ENCODE data around the gene WWTR1. TPM values are rescaled to one million over a fixed set of nuclear protein-coding genes. Genes with fewer than 3 reads are reported as not detected.

WWTR1 gene
- total RNA-seq, 1 donor from 2014 or later: 98.0 TPM

- Mint-ChIP-seq H3K9me3 (peaks cover 3% of the 10 kb centered on the region), H3K36me3 (peaks cover 1% of the 10 kb centered on the region), H3K27me3 (ENCODE audit: low read depth) (peaks cover 5% of the 10 kb centered on the region), H3K4me1 (peaks cover 9% of the 10 kb centered on the region), H3K27ac (no peak overlapping the region), H3K4me3 (no peak overlapping the region)
- TF ChIP-seq, protein P1, sequence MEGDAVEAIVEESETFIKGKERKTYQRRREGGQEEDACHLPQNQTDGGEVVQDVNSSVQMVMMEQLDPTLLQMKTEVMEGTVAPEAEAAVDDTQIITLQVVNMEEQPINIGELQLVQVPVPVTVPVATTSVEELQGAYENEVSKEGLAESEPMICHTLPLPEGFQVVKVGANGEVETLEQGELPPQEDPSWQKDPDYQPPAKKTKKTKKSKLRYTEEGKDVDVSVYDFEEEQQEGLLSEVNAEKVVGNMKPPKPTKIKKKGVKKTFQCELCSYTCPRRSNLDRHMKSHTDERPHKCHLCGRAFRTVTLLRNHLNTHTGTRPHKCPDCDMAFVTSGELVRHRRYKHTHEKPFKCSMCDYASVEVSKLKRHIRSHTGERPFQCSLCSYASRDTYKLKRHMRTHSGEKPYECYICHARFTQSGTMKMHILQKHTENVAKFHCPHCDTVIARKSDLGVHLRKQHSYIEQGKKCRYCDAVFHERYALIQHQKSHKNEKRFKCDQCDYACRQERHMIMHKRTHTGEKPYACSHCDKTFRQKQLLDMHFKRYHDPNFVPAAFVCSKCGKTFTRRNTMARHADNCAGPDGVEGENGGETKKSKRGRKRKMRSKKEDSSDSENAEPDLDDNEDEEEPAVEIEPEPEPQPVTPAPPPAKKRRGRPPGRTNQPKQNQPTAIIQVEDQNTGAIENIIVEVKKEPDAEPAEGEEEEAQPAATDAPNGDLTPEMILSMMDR (IDR thresholded peaks at IDR 0.05; ENCODE audit: unreplicated experiment): no peak
- no peak for DNase-seq (ENCODE audit: low spot score in 2 of 2, unreplicated experiment in 2 of 2)
Observed at GRCh38 chr3:149494759-149495580, 162.9 kb downstream of the WWTR1 start.

DNA sequence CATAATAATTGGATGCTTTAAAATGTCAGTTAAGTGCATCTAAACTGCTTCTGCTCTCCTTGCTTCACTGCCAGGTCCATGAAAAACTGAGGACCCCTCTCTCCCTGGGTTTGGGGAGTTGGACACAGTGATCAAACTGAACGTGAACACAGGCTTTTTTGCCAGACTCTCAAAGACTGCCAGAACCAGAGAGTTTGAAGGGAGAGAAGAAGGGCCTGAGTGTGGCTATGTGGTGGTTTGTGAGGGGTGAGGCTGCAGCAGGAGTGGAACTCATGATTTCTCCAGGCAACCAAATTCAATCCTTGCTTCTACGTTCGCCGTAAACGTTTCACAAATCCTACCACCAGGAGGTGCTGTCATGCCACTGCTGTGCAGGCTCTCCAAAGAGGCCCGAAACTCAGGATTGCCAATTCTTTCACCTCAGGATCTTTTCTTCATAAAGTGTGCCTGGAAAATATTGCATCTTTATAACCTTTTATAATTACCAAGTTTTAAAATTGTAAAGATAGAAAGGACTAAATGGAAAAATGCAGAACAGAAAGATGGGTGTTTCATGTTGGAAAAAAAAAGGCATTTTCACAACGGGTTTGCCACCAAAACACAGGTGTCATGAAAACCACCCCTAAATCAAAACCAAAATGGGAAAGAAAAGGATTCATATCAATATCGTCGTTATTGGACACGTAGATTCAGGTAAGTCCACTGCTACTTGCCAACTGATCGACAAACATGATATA is 163.6 kb downstream of the WWTR1 start:
- DNase-seq (ENCODE audit: low spot score in 2 of 2, unreplicated experiment in 2 of 2): peak; percentile 40 to 76
- H3K36me3 Mint-ChIP-seq: peaks cover 1% of the 10 kb centered on the region
- H3K4me1 Mint-ChIP-seq: peaks cover 15% of the 10 kb centered on the region
- H3K27me3 Mint-ChIP-seq (ENCODE audit: low read depth): peaks cover 5% of the 10 kb centered on the region
- H3K27ac Mint-ChIP-seq: no peak overlapping the region
- H3K9me3 Mint-ChIP-seq: peaks cover 3% of the 10 kb centered on the region
- TF ChIP-seq, protein P1 (IDR thresholded peaks at IDR 0.05; ENCODE audit: unreplicated experiment): peak; percentile 82
- H3K4me3 Mint-ChIP-seq: peak overlapping the region; percentile 21

DNA sequence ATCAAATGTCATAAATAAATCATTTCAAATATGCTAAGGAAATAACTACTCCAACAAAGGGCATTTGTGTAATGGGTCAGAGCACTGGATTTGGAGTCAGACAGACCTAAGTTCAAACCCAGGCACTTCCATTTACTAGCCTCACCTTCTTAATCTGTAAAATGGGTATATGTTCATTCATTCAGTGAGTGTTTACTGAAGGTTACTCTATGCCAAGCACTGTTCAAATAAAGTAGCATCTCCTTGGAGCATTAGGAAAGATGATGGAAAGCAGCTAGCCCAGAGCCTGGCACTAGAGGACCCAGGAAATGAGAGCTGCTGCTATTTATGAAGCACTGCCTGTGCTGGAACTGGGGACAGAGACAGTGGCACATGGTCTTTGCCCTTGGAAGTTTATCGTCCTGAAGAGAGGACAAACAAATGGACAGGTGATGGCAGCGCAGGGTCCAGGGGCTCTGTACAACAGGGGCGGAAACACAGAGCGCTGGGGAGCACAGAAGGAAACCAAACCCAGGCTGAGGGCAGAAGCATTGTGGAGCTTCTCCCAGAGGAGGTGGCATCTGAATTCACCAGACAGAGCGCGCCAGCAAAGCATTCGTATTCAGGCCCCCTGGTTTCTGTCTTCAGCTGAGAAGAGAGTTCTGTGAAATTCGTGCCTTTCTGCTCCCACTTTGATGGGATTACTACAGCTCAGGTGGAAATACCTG is 164.4 kb downstream of the WWTR1 start:
- no peak overlapping the region for H3K4me3 Mint-ChIP-seq

GRCh38 chr3:149490260-149490971 is 167.4 kb downstream of the WWTR1 start:
- DNase-seq (ENCODE audit: low spot score in 2 of 2, unreplicated experiment in 2 of 2): no peak
- TF ChIP-seq, protein P1 (IDR thresholded peaks at IDR 0.05; ENCODE audit: unreplicated experiment): no peak
- H3K36me3 Mint-ChIP-seq: peaks cover 1% of the 10 kb centered on the region

More for the DNA sequence above, 164.4 kb downstream of the WWTR1 start:
- H3K9me3 Mint-ChIP-seq: peaks cover 3% of the 10 kb centered on the region
- H3K4me1 Mint-ChIP-seq: peaks cover 16% of the 10 kb centered on the region
- peaks cover 1% of the 10 kb centered on the region for H3K36me3 Mint-ChIP-seq
- TF ChIP-seq, protein P1 (IDR thresholded peaks at IDR 0.05; ENCODE audit: unreplicated experiment): no peak
- no peak for DNase-seq (ENCODE audit: low spot score in 2 of 2, unreplicated experiment in 2 of 2)
- no peak overlapping the region for H3K27ac Mint-ChIP-seq
- H3K27me3 Mint-ChIP-seq (ENCODE audit: low read depth): peaks cover 5% of the 10 kb centered on the region

GRCh38 chr3:149489060-149489690 is 168.7 kb downstream of the WWTR1 start:
- H3K36me3 Mint-ChIP-seq: peaks cover 1% of the 10 kb centered on the region
- peaks cover 3% of the 10 kb centered on the region for H3K27me3 Mint-ChIP-seq (ENCODE audit: low read depth)
- H3K27ac Mint-ChIP-seq: no peak overlapping the region
- no peak overlapping the region for H3K4me3 Mint-ChIP-seq
- TF ChIP-seq, protein P1 (IDR thresholded peaks at IDR 0.05; ENCODE audit: unreplicated experiment): peak; percentile 22
- H3K9me3 Mint-ChIP-seq: peaks cover 3% of the 10 kb centered on the region
- DNase-seq (ENCODE audit: low spot score in 2 of 2, unreplicated experiment in 2 of 2): no peak
- peaks cover 19% of the 10 kb centered on the region for H3K4me1 Mint-ChIP-seq

More at GRCh38 chr3:149490260-149490971, 167.4 kb downstream of the WWTR1 start:
- H3K4me3 Mint-ChIP-seq: no peak overlapping the region
- peak overlapping the region; percentile 62 for H3K27ac Mint-ChIP-seq
- peaks cover 3% of the 10 kb centered on the region for H3K9me3 Mint-ChIP-seq
- peaks cover 5% of the 10 kb centered on the region for H3K27me3 Mint-ChIP-seq (ENCODE audit: low read depth)
- peaks cover 20% of the 10 kb centered on the region for H3K4me1 Mint-ChIP-seq
